MCF 10A (cell line): Measurements from ENCODE around the gene DHX8. TPM values are rescaled to one million over a fixed set of nuclear protein-coding genes. Genes with fewer than 3 reads are reported as not detected.

Source experiments
- BruUV-seq: library from RNA; stranded (reverse); fragments of 400-500 nt; replicated peaks from 2 replicates; lab custom pipeline; 2021; lab: Mats Ljungman, UMichigan
- CTCF ChIA-PET: fragments of 300-600 bp; sonication (Branson Sonifier 250); formaldehyde crosslinking; extraction: SDS; loops from one replicate; lab custom pipeline; 2021; ENCODE audit warnings: antibody characterized with exemption, inconsistent platforms; lab: Yijun Ruan, JAX
- POLR2A ChIA-PET: fragments of 300-600, 350-650 bp; sonication (Branson Sonifier 250); formaldehyde crosslinking; extraction: SDS; loops from one replicate; lab custom pipeline; 2020; ENCODE audit warnings: antibody characterized with exemption, inconsistent platforms; lab: Yijun Ruan, JAX
- DNase-seq: peaks from one replicate; pipeline ENCODE4 v3.0.0-alpha.2; 2018; ENCODE audit not compliant: unreplicated experiment
- H3K27ac Mint-ChIP-seq: one replicate; pipeline ENCODE4 v1.8.0; 2022; ENCODE audit warnings: mild to moderate bottlenecking, low read depth, mixed read lengths; ENCODE audit not compliant: unreplicated experiment
- H3K27me3 Mint-ChIP-seq: one replicate; pipeline ENCODE4 v1.8.0; 2022; ENCODE audit warnings: mixed read lengths; ENCODE audit not compliant: insufficient read depth, unreplicated experiment
- H3K36me3 Mint-ChIP-seq: one replicate; pipeline ENCODE4 v1.8.0; 2022; ENCODE audit warnings: mild to moderate bottlenecking, moderate library complexity, mixed read lengths; ENCODE audit not compliant: insufficient read depth, unreplicated experiment
- H3K4me1 Mint-ChIP-seq: one replicate; pipeline ENCODE4 v1.8.0; 2022; ENCODE audit warnings: mixed read lengths; ENCODE audit not compliant: insufficient read depth, unreplicated experiment
- H3K4me3 Mint-ChIP-seq: one replicate; pipeline ENCODE4 v1.8.0; 2022; ENCODE audit warnings: mild to moderate bottlenecking, moderate library complexity, mixed read lengths; ENCODE audit not compliant: unreplicated experiment
- H3K9me3 Mint-ChIP-seq: one replicate; pipeline ENCODE4 v1.8.0; 2022; ENCODE audit warnings: mixed read lengths; ENCODE audit not compliant: unreplicated experiment
- CTCF ChIP-seq: fragments of 200-600 bp; IDR thresholded peaks from one replicate; pipeline ENCODE4 v1.8.0; 2022; ENCODE audit warnings: antibody characterized with exemption, mild to moderate bottlenecking; ENCODE audit not compliant: unreplicated experiment
- intact Hi-C: fragments of 100-400 bp; cut with micrococcal nuclease; formaldehyde crosslinking; loops from 2 replicates; pipeline ENCODE4 v1.14.1; 2022
- total RNA-seq: library from RNA; stranded (reverse); gene quantifications from 2 replicates; pipeline ENCODE4 v1.2.3, GENCODE V29; 2022

Gene DHX8
- total RNA-seq, 1 experiment from 2014 or later: 56.9 TPM

GRCh38 chr17:43556292-43556691 is 72.5 kb downstream of the DHX8 start:
- BruUV-seq: no TSS peak

GRCh38 chr17:43558805-43559160 is 75.0 kb downstream of the DHX8 start:
- Mint-ChIP-seq H3K36me3 (no peaks in the 10 kb centered on the region), H3K4me3 (no peak overlapping the region), H3K9me3 (no peaks in the 10 kb centered on the region), H3K27me3 (peaks cover 7% of the 10 kb centered on the region), H3K4me1 (peaks cover 19% of the 10 kb centered on the region), H3K27ac (no peak overlapping the region)
- CTCF ChIA-PET: interaction anchor here (0.6 to 1.2 kb wide), 2 partner anchors 18 to 164 kb away, joined by 3 to 5 read pairs; no protein-coding TSS in a partner anchor
- DNase-seq: no peak
- intact Hi-C loops: no loop called here
- TF ChIP-seq CTCF: no peak
- no TSS peak for BruUV-seq
- POLR2A ChIA-PET: interaction anchor here (0.8 kb wide), 1 partner anchor 14 kb away, joined by 3 read pairs; no protein-coding TSS in a partner anchor

More at GRCh38 chr17:43556292-43556691, 72.5 kb downstream of the DHX8 start:
- ChIA-PET CTCF (interaction anchor here (0.7 to 1.0 kb wide), 3 partner anchors 29 to 138 kb away, joined by 3 to 4 read pairs (median 3); no protein-coding TSS in a partner anchor), POLR2A (interaction anchor here (1.3 kb wide), 1 partner anchor 9 kb away, joined by 6 read pairs; no protein-coding TSS in a partner anchor)
- H3K27me3 Mint-ChIP-seq: no peaks in the 10 kb centered on the region
- H3K27ac Mint-ChIP-seq: peak overlapping the region; percentile 68
- H3K4me3 Mint-ChIP-seq: no peak overlapping the region
- peak; percentile 84 for DNase-seq
- H3K9me3 Mint-ChIP-seq: no peaks in the 10 kb centered on the region
- H3K4me1 Mint-ChIP-seq: peaks cover 19% of the 10 kb centered on the region
- TF ChIP-seq CTCF: no peak
- intact Hi-C loops: no loop called here
- no peaks in the 10 kb centered on the region for H3K36me3 Mint-ChIP-seq

GRCh38 chr17:43559161-43559816 is 75.5 kb downstream of the DHX8 start:
- intact Hi-C loops: no loop called here
- Mint-ChIP-seq H3K27ac (no peak overlapping the region), H3K36me3 (no peaks in the 10 kb centered on the region), H3K27me3 (peaks cover 7% of the 10 kb centered on the region), H3K9me3 (no peaks in the 10 kb centered on the region), H3K4me1 (peaks cover 19% of the 10 kb centered on the region), H3K4me3 (no peak overlapping the region)
- BruUV-seq: no TSS peak
- ChIA-PET CTCF (interaction anchor here (0.6 to 1.2 kb wide), 2 partner anchors 18 to 165 kb away, joined by 3 to 5 read pairs; no protein-coding TSS in a partner anchor), POLR2A (interaction anchor here (0.8 to 1.0 kb wide), 2 partner anchors 14 to 34 kb away, joined by 3 read pairs; no protein-coding TSS in a partner anchor)
- DNase-seq: no peak
- no peak for TF ChIP-seq CTCF
